GM21737 (cell line): ENCODE measurements around the gene BPIFB4.
"Not testable (repeated sequence)": the region's sequence is repeated elsewhere in the genome, so short reads cannot be mapped to it uniquely, and the experiment has no call there.

Source experiments
- ATAC-seq: cut with Tn5 transposase; IDR thresholded peaks from one replicate; pipeline ENCODE4 v1.9.1; 2021; ENCODE audit warnings: mild to moderate bottlenecking, moderate library complexity; ENCODE audit not compliant: unreplicated experiment

The BPIFB4 gene

GRCh38 chr20:33079259-33079658, at the start of gene BPIFB4:
TSS of gene BPIFB4 (plus strand) at chr20:33079643. CDS start at chr20:33081527, 1,884 bp downstream.
- no peak for ATAC-seq

GRCh38 chr20:33030076-33030475, 49.4 kb upstream of the BPIFB4 start:
- no peak for ATAC-seq

DNA sequence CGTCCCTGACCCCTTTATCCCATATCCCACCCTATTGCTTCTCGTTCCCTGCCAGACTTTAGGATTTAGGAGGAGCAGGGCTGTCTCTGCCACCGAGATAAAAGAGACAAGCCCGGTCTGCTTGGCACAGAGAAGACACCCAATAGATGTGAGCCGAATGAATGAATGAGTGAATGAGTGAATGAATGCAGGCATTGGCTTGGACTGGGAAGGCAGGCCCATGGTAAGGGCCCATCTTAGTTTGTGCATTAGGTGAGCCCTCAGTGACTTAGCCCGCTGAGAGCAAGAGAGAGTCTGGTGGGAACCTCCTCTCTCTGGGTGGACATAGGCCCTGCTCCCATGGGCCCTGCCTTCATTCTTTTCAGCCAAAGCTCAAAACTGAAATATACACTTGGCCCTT, 48.9 kb upstream of the BPIFB4 start:
- no peak for ATAC-seq

GRCh38 chr20:33031531-33031930, 47.9 kb upstream of the BPIFB4 start, which contains the start of gene BPIFB6:
TSS of gene BPIFB6 (plus strand) at chr20:33031648. CDS start at chr20:33031648, 0 bp downstream.
- no peak for ATAC-seq

DNA sequence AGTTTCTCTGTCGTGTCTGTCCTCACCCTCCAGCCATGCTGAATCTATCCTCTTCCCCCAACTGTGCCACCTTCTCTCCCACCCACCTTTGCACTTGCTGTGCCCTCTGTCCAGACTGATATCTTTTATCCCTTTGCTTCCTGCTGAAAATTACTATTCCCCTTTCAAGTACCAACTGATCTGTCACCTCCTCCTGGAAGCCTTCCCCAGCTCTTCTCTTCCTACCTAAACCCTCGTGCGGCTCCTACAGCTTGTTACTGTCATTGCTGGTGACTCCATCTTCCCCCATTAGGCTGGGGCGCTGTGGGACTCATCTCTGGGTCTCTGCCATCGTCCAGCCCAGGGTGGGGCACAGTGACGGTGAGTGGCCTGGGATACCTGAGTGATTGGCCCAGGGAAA, 46.9 kb upstream of the BPIFB4 start:
- ATAC-seq = no peak

DNA sequence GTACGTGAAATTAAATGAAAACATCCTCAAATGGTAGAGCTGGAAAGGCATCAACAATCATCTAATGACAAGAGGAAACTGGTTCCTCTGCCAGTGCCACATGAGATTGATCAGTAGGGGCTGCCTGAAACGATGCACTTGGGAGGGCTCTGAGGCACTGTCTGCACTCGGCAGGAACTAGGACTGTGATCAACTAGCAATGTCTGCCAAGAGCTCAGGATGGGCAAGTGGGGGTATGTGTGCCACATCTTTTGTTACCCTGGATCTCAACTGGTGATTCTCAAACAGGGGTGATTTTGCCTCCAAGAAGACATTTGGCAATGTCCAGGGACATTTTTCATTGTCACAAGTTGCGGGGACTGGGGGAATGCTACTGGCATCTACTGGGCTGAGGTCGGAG, 46.1 kb upstream of the BPIFB4 start:
- ATAC-seq = no peak

DNA sequence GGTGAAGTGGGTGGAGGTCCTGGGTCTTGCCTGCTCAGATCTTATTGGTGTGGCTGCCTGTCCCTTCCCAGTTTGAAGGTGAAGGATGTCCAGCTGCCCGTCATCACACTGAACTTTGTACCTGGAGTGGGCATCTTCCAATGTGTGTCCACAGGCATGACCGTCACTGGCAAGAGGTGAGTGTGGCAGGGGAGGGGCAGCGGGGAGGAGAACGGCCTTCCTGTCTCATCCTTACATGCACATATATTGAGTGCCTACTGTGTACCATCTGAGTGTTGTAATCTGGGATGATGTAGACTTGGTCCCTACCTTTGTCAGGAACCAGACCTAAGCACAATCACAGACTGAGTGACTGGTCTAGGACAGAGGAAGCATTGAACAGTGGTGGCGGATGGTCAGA, 45.3 kb upstream of the BPIFB4 start:
- no peak for ATAC-seq

DNA sequence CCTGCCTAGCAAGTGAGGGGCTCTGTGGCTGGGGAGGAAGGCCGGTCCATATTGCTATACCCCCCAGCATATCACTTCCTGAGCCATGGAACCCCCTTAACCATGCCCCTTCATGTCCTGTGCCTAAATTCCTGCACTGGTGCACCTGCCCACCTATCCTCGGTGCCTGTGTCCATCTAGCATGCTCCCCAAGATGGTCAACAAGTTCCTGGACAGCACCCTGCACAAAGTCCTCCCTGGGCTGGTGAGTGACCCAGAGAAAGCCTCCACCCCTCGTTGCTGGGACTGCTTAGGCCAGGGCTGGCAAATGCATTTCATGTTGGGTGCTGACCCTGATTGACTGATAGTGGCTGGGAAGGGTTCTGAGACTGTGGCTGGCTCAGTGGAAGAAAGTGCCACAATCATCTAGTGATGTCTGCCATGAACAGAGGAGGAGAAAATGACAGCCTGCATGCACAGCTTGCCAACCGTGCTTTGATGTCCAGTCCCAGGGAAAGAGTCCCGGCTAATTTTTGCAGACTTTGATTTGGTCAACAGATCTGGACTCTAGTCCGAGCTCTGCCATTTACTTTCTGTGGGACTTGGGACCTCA, 44.4 kb upstream of the BPIFB4 start:
- ATAC-seq = no peak

GRCh38 chr20:33037456-33037855, 42.0 kb upstream of the BPIFB4 start:
- no peak for ATAC-seq

GRCh38 chr20:33038243-33038642, 41.2 kb upstream of the BPIFB4 start:
- no peak for ATAC-seq

DNA sequence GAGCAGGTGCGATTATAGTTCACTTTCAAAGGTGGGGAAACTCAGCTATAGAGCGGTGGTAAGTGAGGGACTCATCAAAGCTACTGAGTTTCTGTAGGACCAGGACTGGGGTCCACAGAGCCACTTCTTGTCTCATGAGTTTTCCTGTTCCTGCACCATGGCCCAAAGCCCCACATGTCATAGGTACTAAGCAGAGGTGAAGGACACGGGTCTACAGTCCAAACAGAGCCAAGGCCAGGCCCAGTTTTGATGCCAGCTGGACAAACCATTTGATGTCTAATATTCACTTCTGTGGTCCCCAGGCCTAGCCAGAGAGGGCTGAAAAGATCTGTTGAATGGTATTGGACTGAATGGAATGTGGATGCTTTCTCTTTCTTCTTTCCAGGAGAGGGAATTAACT, 37.0 kb upstream of the BPIFB4 start:
- no peak for ATAC-seq

DNA sequence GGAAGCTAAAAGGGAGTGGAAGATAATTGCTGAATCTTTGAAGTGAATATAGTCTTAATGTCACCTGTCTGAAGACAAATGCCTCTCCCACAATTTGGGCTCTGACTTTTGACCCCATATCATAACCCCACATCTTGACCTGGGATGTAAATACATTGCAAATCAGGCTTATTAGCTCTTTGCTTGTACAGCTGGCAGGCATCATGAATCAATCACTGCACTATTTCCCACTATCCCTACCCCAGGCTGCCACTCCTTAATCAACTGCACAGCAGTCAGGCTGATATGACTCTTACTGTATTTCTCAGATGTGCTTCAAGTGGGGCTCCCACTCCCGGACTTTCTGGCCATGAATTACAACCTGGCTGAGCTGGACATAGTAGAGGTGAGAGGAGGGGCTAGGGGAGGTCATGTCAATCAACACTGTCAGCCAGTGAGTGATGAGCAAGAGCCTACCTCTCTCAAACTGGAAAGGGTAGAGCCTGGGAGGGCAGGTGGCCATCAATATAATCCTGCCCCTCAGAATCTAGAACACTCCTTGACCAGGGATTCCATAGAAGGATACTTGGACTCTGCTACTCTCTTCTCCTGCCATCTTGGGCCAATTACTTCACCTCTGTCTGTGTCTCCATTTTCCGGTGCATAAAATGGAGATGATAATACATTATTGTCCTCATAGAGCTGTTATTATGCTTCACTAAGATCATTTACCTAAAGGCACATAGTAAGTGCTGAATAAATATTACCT, 36.3 kb upstream of the BPIFB4 start:
- ATAC-seq = no peak

GRCh38 chr20:33043731-33044181, 35.7 kb upstream of the BPIFB4 start:
- no peak for ATAC-seq

- ATAC-seq = not testable (repeated sequence)
Observed at GRCh38 chr20:33045129-33045721, 34.2 kb upstream of the BPIFB4 start.

DNA sequence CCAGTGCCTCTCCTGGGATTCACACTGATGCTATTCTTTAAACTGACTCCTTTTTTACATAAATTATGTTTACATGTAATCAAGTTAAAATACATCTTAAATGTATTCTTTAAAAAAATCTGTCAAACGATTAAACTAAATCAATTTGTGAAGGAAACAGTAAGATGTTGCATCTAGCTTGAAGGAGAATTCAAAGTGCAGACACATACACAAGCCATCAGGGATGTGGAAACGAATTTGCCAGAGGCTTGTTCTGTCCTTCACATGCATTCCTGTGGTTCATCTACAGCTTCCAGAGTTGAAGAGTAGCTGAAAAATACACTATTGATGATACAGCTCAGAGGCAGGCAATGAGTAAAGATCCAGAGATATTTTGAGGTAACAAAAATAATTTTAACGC, 33.0 kb upstream of the BPIFB4 start:
- no peak for ATAC-seq

DNA sequence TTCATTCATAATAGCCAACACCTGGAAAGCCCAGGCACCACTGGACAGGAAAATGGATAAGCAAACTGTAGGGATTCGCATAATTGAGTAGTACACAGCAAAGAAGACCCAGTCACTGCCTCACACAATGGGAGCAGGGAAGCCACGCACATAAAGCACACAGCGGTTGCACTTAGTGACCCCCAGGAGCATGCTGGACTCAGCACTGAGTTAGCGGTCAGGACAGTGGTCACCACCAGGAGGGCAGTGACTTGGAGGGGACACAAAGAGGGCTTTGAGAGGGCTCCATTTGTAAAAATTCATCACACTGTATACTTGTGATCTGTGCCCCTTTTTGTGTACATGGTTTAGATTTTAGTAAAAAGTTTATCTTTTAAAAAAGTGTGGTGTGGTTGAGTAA, 28.1 kb upstream of the BPIFB4 start:
- ATAC-seq = no peak

DNA sequence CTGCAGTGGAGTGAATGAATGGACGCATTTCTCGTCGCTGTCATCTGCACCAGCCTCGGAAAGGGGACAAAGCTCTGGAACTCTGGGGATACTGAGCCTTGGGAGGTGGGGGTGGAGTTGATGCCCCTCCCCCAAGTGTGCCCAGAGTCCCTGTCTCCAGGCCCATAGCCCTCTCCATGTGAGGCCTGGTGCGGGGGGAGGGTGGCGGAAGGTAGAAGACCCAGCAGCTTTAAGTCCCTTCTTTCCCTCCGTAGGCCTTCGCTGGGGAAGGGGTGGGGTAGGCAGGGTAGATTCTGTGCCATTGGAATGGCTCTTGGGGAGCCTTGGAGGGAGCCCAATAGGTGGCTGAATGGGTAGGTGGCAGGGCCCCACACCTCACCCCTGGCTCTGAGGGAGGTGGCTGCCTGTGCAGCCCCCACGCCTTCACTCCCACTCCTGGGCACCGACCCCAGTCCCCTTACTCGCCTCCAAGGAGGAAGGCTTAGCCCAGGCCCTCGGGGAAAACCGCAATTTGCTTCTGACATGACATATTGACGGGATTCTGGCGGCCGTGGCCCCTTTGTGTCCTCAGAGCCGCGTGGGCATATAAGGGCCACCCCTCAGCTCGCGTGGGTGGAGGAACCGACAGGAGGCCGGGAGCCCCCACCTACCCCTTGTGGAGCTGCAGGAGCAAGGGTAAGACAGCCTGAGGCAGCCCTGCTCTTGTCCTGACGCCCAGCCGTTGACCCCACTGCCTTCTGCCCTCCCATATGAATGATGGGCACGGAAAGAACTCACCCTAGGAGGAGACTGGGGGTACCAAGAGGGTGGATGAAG, 25.9 kb upstream of the BPIFB4 start, which contains the start of gene BPIFB3:
BPIFB3 (plus strand) TSS at position 613 of the 816 bp plus-strand sequence. CDS start 1,533 bp downstream, outside the sequence.
- no peak for ATAC-seq

- no peak for ATAC-seq
Observed at GRCh38 chr20:33054381-33054780, 25.1 kb upstream of the BPIFB4 start.

DNA sequence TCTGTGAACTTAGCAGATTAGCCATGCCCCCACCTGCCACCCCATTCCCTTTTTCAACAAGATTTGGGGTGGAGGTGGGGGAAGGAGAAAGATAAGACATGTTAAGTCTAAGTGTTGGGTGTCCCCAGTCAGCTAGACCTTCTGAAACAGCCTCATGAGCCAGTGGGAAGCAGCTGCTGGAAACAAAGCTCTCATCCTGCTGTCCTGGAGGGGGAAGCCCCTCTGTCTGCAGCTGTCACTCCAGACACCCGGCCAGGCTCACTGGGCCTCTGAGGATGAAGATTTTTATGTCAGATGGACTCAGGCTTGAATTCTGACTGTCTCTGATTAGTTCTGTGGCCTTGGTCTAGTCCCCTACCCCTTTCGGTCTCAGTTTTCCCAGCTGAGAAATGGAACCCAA, 24.7 kb upstream of the BPIFB4 start:
- no peak for ATAC-seq

DNA sequence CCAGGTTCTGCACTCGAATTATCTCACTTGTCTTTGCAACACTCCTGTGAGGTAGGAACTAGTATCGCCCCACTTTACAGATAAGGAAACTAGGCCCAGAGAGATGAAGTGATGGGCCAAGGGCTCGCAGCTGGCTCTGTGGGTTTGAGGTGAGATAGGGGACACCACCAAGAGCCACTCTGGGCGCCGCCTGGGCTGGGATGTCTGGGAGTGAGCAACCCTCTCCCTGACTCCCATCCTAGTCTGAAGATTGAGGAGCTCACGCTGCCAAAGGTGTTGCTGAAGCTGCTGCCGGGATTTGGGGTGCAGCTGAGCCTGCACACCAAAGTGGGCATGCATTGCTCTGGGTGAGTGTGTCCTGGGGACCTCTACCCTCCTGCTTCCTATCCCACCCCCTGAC, 20.3 kb upstream of the BPIFB4 start:
- no peak for ATAC-seq

DNA sequence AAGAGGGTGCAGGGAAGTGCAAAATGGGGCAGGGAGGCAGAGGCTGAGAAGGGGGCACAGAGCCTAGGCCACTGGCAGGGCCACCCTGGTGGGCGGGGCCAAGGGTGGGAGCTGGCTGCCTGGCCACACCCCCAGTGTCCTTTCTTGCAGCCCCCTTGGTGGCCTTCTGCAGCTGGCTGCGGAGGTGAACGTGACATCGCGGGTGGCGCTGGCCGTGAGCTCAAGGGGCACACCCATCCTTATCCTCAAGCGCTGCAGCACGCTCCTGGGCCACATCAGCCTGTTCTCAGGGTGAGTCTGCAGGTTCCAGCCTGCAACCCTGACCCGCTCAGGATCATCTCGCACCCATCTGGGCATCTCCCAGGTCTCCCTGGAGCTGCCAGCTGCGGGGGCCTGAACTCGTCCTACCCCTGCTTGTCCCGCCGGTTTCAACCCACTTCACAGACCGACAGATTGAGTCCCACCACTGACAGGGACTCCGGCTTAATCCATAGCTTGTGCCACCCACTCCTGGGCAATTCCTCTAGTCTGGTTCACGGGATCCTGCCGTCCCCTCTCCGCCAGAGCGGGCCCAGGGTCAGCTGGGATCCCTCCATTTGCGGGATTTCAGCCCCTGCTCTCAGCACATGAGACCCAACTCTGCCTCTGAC, 19.6 kb upstream of the BPIFB4 start:
- no peak for ATAC-seq
